GM18907 (cell line): ENCODE measurements around the gene MLC1.

Experiments
- ATAC-seq: cut with Tn5 transposase; IDR thresholded peaks from one replicate; pipeline ENCODE4 v1.9.1; 2021; ENCODE audit warnings: mild to moderate bottlenecking, moderate library complexity; ENCODE audit not compliant: unreplicated experiment

The MLC1 gene

GRCh38 chr22:50078246-50078645, 7.0 kb downstream of the MLC1 start:
- no peak for ATAC-seq

GRCh38 chr22:50076646-50077535, 8.3 kb downstream of the MLC1 start:
- ATAC-seq = no peak

GRCh38 chr22:50074551-50075530, 10.4 kb downstream of the MLC1 start:
- no peak for ATAC-seq

DNA sequence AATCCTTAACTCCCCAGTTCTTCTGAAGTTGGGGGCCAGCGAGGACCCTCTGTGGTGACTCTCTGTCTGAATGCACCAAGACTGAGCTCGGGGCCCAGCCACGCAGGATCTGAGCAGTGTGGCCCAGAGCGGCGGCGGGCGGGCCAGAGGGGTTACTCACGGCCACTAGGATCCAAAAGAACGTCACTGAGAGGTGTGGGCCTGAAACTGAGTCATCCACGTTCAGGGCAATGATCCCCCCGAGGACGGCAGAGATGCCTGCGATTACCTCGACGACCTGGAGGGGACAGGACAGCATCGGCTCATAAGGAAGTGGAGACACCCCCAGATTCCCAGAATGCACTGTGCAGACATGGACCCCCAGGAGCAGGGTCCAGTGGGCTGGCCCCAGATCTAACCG, 11.2 kb downstream of the MLC1 start:
- ATAC-seq = no peak

- no peak for ATAC-seq
Measured at GRCh38 chr22:50072714-50073538, 12.3 kb downstream of the MLC1 start.

- no peak for ATAC-seq
Measured at GRCh38 chr22:50072167-50072555, 13.1 kb downstream of the MLC1 start.

GRCh38 chr22:50071432-50072166, 13.6 kb downstream of the MLC1 start:
- no peak for ATAC-seq

DNA sequence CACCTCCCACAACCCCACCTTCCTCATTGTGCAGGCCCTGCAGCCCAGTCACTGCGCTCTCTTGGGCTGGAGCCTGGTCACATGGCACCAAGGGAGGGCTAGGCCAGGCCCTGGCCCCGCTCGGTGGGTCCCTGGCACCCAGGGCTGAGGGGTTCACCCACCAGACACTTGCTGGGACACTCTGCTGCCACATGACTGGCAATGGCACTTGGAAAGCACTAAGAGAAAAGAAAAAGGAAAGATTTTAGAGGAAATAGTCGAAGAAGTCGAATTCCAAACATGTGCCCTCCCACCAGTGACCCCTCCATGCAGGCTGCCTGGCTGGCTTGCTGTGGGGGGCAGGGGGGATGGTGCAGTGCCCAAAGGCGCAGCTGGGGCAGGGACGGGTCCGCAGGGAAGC, 14.9 kb downstream of the MLC1 start:
- no peak for ATAC-seq

DNA sequence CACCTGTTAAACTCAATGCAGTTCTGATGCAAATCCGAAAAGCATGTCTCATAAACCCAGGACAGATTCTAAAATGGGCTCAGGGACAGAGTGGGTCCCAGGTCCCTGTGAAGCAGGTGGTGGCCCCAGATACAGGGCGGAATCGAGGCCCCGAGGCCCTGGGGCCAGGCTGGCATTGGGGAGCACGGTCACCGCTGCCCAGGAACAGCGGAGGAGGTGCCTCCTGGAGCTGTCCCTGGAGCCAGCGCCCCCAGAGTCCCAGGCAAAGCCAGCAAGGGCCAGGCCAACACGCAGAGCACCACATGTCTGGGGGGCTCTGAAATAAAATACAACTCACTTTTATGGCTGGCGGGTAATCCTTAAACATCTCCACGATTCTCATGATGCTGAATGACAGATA, 17.1 kb downstream of the MLC1 start:
- ATAC-seq = no peak

- ATAC-seq = no peak
Measured at GRCh38 chr22:50067244-50067643, 18.0 kb downstream of the MLC1 start.

DNA sequence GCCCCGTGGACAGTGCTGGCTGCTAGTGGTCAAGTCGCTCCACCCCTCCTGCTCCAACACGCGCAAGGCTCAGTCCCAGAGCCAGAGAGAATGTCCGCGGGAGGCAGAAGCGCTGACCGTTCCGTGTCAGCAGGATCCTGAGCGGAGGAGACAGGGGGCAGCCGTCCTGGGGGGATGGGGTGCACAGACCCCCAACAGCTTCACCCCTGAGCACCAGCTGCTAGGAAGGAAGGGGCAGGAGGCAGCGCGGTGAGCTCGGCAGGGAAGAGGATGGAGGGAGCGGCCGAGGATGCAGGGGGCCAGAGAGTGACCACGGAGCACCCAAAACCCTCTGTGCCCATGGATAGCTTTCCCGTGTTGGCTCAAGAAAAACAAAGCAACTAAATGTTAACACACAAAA, 20.8 kb downstream of the MLC1 start:
- ATAC-seq = no peak

DNA sequence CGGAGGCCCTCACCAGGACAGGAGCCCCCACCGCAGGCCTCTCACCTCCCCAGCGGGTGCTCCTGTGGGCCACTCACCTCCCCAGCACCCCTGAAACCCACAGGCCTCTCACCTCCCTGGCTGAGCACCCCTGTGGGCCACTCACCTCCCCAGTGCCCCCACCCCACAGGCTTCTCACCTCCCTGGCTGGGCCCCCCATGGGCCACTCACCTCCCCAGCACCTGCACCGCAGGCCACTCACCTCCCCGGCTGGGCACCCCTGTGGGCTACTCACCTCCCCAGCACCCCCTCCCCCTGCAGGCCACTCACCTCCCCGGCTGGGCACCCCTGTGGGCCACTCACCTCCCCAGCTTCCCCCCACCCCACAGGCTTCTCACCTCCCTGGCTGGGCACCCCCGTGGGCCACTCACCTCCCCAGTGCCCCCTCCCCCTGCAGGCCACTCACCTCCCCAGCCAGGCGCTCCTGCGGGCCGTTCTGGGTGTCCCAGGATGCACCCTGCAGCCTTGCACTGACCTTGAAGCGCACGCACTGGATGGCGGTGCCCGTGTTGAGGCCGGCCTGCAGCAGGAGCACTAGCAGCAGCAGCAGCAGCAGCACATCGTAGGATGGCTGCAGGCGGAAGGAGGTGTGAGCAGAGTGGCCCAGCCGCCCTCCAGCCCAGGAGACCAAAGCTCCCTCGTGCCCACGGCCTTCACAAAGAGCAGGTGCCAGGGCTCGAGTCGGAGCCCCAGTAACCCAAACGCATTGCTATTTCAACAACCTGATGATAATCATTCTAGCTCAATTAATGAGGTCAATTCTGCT, 21.4 kb downstream of the MLC1 start:
- no peak for ATAC-seq

GRCh38 chr22:50062509-50063135, 22.6 kb downstream of the MLC1 start:
- no peak for ATAC-seq

- ATAC-seq = no peak
Measured at GRCh38 chr22:50061824-50062355, 23.3 kb downstream of the MLC1 start.

- ATAC-seq = no peak
Measured at GRCh38 chr22:50061141-50061823, 23.9 kb downstream of the MLC1 start.

- ATAC-seq = no peak
Measured at GRCh38 chr22:50060441-50061140, 24.6 kb downstream of the MLC1 start.

DNA sequence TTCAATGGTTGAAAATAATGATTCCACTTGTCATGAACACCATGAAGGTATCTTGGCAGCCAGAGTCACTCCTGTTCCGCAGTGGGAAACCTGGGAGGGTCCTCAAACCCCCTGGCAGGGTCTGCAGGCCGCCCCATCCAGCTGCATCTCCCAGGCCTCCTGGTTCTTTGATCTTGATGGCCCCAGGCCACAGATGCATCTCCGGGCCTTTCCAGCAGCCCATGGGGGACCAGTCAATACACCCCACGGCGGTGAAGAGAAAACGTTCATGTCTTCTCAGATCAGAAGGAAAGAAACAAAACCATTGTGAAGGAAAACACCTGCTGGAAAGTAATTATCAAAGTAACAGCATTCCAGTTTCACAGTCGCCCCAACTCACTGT, 25.4 kb downstream of the MLC1 start:
- ATAC-seq = no peak
